M059J (cell line): ENCODE data around the gene RPP38. TPM values are rescaled to one million over a fixed set of nuclear protein-coding genes. Genes with fewer than 3 reads are reported as not detected.

ENCODE experiments used
- DNase-seq: peaks from one replicate; pipeline ENCODE4 v3.0.0-alpha.2; 2012; ENCODE audit warnings: low read depth
- total RNA-seq: library from RNA; depleted of rRNA; stranded (reverse); fragments of >200 nt; shearing (Covaris generic); gene quantifications from 2 replicates; pipeline ENCODE4 v1.2.3, GENCODE V29; 2014

Gene RPP38
- total RNA-seq, 1 experiment from 2014 or later = 8.9 TPM

DNA sequence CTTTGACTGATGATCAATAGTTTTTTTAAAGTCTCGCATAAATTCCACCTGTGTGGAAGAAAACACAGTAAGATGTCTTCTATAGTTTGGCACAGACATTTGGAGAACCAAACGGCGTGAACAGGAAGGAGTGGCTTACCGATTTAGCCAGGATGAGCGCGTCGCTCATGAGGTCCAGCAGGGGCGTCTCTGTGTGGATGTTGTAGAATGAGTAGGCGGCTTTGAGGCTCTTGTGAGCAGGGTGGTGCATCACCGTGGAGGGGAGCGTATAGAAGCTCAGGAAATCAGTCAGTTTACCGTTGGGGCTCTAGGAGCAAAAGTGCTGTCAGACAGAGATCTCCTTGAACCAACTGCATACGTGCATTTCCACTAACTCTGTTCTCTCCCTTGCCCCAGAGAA is 15.5 kb downstream of the RPP38 start:
- no peak for DNase-seq

DNA sequence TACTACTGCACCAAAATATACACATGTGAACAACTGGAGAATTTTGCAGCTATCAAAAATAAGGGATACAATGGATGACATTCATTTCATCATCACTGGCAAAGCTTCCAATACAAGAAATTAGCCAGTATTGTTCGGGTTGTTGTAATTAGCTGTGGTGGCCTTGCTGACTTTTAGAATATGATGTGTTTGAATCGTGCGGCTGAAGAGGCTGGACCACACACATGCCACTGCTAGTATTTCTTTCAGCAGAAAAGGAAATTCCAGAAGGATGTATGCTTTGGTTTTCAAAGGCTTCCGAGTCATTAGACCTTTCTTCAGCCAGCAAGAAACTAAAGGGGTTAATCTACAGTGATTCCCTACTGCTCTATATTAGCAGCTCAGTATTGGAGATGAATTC is 16.6 kb downstream of the RPP38 start:
- DNase-seq = no peak

DNA sequence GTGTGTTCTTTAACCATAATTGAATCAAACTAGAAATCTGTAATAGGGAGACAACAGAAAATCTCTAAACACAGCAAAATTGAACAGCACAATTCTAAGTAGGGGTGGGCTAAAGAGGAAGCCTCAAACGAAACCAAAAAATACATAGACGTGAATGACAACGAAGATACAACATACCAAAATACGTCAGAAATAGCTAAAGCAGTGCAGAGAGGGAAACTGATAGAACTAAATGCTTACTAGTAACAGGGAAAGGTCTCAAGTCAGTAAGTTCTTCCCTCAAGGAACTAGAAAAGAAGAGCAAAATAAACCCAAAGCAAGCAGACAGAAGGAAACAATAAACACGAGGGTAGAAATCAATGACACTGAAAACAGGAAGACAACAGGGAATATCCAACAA is 19.1 kb downstream of the RPP38 start:
- no peak for DNase-seq

DNA sequence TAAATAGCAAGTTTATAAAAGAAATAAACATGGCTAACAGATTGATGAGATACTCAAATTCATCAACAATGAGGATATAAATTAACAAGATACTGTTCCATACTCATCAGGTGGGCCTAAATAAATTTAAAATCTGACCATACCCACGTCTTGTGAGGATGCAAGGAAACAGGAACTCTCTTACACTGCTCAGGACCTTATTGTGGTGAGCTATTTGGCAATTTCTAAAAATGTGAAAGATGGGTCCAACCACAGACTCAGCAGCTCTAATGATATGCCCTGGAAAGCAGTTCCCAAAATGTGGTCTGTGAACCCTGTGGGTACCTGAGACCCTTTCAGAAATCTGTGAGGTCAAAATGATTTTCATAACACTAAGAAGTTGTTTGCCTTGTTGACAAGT is 21.5 kb downstream of the RPP38 start:
- DNase-seq = no peak

DNA sequence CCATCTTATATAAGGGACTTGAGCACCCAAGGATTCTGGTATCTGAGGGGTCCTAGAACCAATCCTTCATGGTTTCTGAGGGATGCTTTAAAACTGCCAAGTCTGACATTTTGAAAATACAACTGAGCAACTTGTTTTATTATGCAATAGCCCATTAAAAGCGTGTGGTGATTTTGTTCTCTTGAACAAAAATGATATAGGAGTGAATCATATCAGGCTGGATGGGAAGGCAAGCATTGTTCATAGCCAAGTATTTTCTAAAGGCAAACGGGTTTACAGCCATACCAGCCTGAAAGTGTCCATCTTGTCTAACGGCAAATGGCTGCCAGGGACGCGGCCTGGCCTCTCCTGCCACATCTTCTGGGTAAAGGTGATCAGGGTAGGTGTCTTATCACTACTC is 23.4 kb downstream of the RPP38 start:
- DNase-seq = peak; percentile 20

DNA sequence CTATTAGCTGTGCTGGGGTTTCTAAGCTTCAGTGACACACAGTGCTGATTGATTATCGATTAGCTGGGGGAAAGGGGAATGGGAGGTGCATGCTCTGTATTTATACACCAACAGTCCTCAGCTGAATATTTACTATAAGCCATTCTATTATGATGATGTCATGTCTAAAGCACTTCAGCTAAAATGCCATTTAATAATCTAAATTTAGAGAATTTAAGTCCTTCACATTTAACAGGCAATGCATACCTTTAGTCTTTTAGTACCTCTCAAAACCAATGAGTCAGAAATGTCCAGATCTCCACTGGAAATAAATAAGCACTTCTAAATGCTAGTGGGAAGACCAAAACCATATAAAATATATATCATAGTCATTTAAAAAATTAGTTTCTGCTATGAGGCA is 24.6 kb downstream of the RPP38 start:
- DNase-seq = no peak

DNA sequence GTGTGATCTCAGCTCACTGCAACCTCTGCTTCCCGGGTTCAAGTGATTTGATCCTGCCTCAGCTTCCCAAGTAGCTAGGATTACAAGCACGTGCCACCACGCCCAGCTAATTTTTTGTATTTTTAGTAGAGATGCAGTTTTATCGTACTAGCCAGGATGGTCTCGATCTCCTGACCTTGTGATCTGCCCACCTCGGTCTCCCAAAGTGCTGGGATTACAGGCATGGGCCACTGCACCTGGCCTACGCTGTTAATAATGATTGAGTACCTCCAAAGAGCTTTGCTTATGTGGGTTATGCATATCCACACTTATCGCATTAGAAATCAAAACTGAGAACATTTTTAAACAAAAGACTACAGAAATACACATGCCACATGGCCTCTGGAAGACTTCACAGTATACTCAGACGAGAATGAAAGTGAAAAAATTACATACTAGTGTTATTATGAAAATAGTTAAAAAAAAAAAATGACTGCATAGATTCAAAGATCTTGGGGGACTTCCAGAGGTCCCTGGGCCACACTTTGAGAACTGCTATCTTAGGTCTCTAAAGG is 25.4 kb downstream of the RPP38 start:
- DNase-seq = no peak

DNA sequence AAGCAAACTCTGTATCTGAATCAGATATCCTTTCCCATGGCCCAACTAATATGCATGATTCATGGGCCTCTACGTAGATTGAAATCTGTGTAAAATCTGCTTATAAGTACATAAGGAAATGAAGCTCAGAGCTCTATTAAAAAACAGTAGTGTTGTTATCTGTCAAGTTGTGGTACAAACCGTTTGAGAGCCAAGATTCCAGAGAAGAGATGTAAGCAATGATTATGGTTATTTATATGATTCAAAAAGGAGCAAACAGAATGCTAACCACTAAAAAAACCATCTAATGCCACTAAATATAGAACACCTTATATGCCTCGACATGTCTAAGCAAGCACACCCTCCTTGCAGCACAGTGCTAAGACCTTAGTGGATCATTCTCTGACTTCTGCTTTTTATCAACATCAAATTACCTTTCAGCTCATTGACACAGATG is 26.6 kb downstream of the RPP38 start:
- peak; percentile 62 for DNase-seq

DNA sequence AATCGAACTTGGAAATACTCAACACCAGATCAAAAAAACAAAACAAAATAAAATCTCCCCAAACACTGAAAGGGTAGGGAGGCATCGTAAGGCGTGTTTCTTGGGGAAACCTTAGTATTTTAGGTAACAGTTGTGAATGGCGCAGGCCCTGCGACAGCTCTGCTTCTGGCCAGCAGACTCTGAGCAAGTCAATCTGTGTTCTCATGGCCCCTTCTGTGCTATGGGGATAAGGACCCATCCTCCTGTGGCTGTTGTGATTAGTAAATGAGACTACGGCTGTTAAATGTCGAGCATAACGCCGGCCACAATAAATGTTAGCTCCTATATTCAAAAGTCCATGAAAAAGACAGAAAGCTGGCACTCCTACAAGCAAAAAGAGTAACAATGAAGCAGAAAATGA is 27.0 kb downstream of the RPP38 start:
- DNase-seq = no peak

DNA sequence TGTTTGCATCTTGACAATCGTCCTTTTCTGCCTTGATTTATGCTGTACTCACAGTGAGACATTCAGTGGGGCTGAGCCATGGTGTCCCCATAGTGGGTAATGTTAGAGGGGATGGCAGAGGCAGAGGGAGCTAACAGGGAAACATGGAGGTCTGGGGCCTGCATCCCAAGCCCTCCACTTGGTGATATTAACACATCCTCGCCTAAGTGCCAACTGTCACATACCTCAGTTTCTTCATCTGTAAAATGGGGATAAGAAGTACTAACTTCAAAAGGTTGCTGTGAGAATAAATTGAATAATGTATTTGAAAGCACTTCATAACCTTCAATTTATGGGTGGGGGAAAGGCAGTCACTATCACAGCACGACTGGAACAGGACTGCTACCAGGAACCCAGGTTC is 27.8 kb downstream of the RPP38 start:
- no peak for DNase-seq

DNA sequence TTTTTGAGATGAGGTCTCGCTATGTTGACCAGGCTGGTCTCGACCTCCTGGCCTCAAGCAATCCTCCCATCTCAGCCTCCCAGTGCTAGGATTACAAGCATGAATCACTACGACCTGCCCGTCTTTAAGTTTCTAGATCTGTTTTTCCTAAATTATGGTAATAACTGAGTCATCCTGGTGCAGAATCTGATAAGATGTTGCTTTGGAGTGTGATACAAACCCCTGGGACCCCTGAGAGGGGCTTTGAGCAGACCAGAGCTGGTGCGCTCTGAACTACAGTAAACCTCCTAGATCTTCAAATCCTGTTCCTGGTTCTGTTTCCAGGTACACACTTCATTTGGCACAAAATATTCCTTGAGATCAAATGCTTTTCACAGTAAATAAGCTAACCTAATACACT is 34.2 kb downstream of the RPP38 start:
- no peak for DNase-seq

DNA sequence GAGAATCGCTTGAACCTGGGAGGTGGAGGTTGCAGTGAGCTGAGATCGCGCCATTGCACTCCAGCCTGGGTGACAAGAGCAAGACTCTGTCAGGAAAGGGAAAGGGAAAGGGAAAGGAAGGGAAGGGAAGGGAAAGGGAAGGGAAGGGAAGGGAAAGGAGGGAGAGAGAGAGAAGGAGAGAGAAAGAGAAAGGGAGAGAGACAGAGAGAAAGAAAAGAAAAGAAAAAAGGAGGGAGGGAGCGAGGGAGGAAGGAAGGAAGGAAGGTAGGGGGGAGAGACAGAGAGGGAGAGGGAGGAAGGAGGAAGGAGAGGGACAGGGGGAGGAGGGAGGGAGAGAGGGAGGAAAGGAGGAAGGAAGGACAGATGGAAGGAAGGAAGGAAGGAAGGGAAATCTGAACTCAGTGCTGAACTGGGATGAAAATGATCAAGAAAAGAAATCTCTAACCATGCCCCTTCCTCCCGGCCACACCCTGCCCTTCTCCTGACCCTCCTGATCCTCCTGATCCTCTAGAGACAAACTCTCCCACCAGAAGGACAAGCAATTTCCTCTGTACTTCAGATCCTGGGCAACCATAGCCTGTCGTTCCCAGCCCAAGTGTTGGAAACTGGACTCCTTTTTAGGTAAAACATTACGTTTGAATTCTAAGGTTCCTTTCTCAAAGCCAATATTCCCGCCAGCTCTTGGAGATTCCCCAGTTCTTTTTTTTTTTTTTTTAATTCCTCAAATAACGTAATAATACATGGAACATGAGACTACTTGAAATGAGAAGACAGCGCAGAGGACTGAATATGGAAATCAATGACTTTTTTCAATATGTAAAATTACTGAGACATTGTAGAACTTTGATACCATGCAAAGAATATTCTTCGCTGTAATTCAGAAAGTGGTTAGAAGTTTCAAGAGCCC is 39.2 kb downstream of the RPP38 start:
- DNase-seq = no peak

DNA sequence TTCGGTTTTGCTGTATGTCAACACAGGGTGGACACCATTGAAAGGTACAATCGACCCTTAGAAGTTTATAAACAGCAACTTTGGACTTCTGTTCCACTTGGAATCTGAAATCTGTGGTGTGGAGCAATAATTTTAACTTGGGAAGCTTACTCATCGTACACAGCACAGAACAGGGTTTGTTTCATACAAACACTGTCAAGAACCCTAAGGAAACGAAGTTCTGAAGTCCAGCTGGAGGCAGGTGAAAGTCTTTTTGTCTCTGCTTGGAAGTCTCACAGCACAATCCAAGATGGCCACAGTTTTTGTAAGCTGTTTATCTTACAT is 39.8 kb downstream of the RPP38 start:
- no peak for DNase-seq

DNA sequence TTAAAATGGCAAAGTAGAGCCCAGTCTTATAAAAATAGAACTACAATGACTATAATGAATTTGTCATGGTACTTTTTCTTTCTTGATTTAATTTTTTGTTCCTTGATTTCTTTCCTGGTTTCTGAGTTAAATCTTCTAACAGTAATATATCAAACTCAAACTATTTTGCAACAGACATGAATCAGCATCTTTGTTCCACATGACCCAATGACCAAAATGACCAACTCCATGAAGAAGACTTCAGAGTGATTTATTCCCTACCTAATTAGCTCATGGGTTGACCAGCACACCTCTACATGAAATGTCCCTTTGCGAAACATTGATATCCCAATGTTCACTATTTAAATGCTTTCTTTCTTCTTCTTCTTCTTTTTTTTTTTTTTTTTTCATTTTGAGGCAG is 40.5 kb downstream of the RPP38 start:
- DNase-seq = peak; percentile 11

DNA sequence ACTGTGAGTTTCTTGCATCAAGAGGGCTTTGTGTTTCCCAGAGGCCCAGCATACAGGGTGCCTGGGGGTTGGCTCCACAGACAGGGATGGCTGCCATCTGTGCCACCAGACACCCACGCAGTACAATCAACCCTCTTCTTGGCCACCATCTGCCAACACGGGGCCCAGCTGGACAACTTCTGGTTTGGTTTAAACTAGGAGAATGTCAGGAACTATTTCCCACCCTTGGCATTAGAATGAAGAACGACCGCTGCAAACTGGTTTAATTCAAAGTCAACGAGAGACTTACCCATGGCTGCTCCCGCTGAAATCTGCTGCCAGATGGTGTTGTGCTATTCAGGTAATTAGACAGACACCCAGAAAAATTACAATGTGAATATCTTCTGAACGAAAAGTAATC is 43.5 kb downstream of the RPP38 start:
- no peak for DNase-seq

DNA sequence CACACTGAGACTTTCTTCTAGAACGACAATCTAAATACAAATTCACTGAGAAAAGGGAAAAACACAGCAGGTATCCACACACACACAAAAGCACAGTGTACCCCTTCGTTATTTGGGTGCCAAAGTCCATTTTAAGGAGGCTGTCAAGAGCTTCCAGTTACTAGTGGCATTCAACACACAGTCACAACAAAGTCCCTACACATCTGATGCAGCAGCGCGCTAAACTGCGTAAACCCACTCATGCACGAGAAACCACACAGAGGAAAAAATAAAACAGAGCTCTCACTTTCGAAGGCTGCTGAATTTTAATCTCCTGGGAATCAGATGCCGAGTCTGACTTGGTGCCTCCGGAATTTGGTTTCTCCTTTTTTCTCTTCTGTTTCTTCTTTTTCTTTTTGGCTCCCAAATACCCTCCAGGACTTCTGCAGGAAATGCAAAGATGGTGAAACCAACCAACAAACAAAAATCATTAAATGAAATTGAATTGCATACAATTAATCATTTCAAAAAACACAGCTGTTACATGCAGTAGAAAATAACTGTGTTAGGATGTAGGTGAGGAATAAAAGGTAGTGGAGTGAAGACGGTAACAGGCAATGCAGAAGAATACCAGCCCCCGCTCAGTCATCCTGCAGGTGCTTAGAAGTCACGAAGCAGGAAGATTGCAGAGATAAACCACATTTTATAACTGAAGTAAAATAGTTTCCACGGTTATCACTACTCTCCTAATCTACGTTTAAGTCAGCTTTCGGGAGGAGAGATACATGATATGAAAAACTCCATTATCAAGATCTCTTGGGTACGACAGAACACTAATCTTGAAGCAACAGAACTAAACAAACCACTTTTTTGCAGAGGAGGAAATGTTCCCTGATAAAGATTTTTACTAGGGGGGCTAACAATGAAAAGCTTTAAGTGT is 44.2 kb downstream of the RPP38 start:
- DNase-seq = no peak

DNA sequence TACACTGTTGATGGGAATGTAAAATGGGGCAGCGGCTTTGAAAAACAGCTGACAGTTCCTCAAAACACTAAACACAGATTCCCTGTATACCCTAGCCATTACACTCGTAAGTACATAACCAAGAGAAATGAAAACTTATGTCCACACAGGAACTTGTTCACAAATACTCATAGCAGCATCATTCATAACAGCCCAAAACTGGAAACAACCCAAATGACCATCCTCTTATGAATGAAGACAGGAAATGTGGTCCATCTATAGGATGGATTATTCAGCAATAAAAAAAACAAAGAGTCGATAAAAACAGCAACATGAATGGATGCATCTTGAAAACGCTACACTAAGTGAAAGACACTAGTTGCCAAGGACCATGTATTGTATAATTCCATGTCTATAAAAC is 47.6 kb downstream of the RPP38 start:
- no peak for DNase-seq

DNA sequence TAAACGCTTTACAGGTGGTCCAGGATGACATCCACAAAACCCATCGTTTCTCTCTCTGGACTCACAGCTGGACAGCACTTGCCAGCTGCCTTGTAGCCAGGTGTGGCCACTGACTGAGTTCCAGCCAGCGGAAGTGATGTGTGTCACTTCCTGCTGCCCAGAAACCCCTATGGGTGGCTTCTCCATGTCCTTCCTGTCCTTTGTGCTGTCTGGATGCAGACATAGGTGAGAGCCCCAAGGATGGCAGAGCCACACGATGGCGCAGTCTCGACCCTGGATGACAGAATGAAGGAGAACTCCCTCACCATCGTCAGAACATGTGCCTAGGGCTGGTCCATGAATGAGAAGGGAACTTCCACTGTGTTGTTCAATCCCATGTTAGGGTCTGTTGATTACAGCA is 49.2 kb downstream of the RPP38 start:
- no peak for DNase-seq

DNA sequence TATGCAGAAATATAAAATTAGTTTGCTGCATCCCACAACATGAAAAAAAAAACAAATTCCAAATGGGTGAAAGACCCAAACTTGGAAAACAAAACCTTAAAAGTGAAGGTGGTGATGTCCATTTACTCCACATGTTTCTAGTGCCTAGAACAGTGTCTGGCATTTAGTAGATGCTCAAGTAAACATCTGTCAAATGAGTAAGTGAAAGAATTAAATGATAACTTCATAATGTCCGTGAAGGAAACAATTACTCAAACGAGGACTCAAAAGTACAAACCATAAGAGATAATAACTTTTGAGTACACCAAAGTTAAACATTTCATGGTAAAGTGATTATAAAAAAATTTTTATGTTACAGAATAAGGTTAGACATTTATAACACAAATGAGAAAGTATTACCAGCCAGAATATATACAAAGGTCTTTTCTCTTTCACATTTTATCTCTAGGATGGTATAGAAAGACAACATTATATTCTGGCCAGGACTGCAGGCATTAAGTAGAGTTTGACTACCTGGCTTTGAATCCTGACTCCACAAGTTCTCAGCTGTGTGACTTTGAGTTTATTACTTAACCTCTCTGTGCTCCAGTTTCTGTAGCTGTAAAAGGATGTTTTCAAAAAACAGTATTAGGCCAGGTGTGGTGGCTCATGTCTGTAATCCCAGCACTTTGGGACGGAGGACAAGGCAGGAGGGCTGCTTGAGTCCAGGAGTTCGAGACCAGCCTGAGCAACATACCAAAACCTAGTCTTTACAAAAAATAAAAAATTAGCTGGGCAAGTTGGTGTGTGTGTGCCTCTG is 50.6 kb downstream of the RPP38 start:
- DNase-seq = no peak

DNA sequence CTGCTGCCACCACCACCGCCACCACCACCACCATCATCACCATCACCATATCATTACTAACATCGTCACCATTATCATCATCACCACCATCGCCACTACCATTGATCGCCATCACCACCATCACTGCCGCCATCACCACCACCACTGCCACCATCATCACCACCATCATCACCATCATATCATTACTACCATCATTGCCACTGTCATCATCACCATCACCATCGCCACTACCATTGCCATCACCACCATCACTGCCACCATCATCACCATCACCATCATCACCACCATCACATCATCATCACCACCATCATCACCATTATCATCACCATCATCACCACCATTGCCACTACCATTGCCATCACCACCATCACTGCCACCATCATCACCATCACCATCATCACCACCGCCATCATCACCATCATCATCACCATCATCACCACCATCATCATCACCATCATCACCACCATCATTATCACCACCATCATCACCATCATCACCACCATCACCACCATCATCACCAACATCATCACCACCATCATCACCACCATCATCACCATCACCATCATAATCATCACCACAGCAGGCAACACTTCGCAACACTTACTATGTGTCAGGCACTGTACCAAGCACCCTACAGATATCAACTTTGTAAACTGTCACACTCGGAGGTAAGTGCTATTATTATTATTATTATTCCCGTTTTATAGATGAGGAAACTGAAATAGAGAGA is 52.1 kb downstream of the RPP38 start:
- no peak for DNase-seq

DNA sequence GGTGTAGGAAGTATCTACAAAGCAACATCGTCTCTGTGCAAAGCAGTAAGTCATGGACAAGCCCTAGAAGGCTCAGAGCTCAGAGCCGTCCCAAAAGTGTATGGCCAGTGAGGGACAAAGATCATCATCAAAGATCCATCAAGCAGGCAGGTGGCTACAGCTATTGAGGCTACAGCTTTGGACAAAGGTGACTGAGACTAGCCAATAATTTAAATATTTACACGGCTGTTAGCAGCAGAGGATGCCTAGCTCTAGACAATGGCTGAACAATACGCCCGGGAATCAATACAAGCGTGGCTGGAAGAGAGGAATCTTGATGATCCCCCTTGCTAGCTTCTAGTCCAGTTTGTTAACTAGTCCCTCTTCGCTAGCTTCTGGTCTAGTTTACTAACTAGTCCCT is 53.4 kb downstream of the RPP38 start:
- no peak for DNase-seq
